Astrocyte of the hippocampus (primary cell): ENCODE data around the gene LMBRD2.
A peak's percentile ranks its signal among the peaks of the same experiment; 100 is the strongest.
"Not testable (repeated sequence)": the region's sequence is repeated elsewhere in the genome, so short reads cannot be mapped to it uniquely, and the experiment has no call there.

ENCODE experiments used
- DNase-seq: peaks from one replicate; pipeline ENCODE4 v3.0.0; 2011; ENCODE audit warnings: low read depth, low spot score

Gene LMBRD2

DNA sequence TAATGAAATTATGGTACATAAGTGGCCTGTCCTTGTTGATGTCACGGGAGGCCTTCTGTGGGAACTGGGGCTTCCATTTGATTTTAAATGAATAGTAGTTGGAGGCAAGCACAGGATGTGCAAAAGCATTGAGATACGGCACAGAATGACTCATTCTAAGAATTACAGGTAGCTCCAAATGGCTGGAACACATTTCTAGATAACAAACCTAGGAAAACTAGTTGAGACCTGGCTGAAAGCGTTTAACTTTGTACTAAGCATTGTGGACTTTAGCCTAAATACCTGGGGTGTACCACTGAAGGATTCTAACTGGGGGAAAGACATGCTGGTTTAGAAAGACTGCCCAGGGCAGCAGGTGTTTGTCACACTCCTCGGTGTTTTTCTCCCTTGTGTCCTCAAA is 9.7 kb upstream of the LMBRD2 start:
- no peak for DNase-seq

DNA sequence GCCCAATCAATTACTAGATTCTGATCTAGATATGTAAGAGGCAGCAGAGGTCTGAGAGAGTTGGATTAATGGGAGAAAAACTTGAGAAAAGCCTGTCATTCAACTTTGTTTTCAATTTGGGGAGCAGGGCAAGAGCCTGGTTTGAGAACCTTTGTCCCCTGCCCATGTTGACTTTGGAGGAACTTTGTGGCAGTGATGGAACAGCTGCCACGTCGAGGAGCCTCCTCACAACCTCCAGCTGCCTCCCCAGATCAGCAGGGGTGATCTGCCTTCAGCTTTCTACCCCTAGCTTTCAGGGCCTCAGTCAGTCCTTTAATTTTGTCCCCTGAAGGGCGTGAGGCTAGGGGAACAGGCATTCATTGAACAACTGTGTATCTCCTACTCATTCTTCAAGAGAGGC is 8.9 kb upstream of the LMBRD2 start:
- no peak for DNase-seq

DNA sequence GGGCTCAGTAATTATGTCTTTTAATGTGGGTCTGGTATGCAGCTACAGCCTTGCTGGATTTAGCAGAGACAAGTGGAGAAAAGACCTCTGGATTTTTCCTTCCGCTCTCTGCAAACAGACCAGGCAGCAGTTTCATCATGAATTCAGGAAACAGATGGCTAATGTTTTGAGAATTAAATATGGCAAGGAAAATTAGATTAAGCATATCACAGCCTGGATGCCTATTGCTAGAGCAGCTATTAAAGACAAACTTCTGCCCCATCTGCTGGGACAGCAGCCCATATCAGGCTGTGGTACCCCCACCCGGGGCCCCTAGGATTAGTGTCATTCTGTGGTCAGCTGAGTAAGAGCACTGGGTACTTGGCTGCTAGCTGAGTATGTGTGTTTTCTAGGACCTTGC is 6.5 kb upstream of the LMBRD2 start:
- peak; percentile 31 for DNase-seq

DNA sequence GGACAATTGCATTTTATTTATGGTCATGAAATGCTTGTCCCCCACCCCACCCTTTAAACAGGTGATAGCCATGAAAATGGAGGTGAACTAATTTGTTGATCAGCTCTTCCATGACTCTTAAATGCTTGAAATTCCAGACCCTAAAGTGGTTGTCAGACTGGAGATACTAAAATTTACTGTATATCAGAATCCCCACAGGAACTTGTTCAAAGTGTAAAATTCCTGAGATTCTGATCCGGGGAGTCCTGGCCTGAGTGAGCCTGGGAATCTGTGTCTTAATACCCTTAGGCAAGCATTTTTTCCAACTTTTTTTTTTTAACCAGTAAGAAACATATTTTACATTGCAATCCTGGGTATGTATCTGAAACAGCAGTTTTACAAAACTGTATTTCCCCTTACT is 4.9 kb upstream of the LMBRD2 start:
- peak; percentile 53 for DNase-seq

DNA sequence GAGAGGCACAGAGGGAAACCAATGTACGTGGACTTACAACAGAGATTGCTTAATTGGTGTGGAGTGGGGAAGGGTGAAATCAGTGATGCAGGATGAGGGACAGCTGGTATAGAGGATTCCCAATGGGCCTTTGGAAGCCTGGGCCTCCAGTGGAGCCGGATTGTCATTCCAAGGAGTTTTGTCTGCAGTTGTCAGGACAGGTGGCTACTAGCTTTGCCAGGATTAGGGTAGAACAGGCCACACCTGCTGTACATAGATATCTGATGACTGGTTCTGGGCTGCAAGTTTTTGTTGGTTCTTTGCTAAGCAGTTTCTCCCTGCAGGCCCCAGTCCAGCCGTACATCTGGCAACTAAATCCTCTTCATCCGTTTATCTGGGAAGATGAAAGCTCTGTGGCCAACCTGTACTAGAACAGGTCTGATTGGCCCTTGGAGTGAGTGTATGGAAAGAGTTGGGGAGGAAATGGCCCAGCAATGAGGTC is 4.5 kb upstream of the LMBRD2 start:
- DNase-seq = no peak

DNA sequence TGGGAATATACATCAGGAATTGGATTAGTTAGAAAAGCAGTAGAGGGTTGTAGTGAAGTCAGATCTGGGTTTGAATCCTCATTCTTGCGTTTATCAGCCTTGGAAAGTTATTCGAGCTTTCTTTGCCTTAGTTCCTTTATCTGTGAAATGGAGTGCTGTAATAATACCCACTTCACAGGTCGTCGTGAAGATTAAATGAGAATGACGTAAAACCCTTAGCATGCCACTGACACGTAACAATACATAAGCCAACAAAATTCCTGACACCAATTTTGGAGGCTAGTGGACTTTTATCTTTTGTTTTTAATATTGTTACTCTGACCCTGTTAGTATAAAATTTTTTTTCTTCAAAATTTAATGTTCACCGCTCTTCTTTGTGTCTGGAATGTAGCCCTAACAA is 3.6 kb upstream of the LMBRD2 start:
- no peak for DNase-seq

DNA sequence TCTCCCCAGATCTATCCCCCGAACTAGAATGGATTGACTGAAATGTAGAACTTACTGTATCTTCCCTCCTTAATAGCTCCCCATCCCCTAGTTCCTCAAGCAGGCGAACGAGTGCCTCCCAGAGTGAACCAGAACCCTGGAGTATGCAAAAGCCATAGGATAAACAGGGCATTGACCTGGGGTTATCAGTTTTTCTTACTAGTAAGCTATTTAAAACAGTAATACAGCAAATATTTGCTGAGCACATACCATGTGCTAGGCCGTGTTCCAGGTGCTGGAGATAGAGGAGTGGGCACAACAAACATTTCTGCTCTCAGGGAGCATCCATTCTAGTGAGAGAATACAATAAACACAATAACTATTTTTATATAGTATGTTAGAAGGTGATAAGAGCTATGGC is 2.0 kb upstream of the LMBRD2 start:
- DNase-seq = no peak

DNA sequence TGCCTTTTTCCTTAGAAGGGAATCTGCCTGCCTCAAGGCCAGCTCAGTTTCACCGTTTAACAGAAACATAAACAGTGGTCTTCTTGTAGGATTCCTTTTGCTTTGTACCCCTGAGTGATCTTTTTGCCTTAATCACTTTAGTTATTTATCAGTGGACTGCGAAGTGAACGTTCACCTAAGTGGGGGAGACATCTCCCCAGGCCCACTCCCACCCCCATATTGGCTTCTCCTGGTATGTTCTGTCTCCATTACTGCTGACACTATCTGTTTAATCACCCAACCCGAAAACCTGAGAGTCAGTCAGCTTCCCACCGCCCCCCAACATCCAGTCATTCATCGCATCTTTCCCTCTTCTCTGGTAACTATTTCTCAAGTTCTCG is 1.6 kb upstream of the LMBRD2 start:
- DNase-seq = no peak

DNA sequence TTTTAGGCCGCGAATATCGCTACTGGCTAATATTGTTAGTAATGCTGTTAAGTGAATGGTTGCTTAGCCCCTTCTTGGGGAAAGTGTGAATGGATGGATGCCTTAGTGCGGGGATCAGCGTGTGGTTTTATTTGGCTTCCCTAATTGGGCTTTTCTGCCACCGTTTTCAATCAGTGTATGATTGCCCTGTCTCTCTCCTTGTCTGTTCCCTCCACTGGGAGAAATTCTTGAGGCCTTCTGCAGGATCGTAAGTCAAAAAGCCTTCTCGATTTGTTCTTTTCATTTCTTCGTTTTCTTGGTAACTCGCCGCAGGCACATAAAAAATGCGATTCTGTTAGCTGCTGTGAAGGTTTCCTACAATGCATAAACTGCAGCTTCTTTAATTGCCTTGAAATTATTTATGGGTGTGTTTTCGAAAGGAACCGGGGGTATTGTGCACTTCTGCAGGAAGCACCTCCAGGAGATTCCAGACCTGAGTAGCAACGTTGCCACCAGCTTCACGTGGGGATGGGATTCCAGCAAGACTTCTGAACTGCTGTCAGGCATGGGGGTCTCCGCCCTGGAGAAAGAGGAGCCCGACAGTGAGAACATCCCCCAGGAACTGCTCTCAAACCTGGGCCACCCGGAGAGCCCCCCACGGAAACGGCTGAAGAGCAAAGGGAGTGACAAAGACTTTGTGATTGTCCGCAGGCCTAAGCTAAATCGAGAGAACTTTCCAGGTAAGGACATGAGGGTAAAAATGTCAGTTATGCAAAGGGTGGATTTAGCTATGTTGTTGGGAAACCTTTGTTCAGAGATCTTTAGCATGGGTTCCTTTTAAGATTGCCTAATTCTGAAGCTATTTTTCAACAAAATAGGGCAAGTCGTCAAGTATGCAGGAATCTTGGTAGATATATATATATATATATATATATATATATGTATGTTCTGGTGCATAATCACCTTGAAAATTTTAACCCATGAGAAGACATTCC is 924 bp upstream of the LMBRD2 start:
- peak; percentile 26 for DNase-seq

DNA sequence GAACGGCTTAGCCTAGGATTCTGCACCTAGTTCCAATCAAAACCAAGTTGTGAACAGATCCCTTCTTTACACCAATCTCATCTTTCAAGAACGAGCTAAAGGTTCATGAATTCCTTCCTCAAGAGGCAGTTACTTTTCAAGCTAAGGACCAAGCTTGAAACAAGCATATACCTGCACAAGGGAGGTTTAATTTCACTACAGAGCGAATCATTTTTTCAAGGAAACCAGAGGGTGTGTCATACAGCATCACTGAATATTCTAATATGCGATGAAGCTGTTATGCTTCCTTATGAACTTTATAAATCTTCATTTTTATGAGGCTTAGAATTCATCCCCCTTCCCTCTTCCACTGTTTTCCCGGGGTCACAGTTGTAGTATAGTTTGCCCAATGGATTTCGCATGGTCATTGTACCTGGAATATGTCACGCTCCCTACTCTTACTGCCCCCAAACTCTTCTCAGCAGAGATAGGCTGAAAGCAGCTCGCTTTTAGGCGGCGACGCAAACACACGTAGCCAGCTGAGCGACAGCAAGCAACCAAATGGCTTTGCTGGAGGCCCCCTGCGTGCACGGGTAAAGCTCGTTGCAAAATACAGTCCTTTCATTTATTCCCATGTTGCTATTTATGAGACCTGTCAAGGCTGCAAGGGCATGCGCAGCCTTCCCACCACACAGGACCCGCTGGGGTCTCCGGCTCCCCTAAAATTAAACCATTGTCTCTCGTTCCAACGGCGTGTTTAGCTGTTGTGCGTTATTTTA is 832 bp downstream of the LMBRD2 start:
- DNase-seq = peak; percentile 53

DNA sequence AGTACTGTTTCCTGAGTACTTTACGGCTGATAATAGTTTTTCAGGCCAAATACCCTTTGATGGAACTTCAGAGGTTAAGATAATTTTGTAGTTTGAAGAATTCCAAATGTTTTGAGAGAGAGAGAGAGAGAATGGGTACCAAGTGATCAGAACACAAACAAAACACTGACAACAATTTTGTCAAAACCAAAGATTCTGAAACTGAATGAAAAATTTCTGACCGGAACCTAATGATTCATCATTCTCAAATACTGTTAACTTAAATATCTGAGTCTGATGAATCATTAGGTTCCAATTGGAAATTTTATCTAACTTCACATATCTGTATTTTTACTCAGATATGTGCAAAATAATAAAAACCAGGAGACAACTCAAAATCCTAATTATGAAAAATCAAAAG is 4.0 kb downstream of the LMBRD2 start:
- no peak for DNase-seq

DNA sequence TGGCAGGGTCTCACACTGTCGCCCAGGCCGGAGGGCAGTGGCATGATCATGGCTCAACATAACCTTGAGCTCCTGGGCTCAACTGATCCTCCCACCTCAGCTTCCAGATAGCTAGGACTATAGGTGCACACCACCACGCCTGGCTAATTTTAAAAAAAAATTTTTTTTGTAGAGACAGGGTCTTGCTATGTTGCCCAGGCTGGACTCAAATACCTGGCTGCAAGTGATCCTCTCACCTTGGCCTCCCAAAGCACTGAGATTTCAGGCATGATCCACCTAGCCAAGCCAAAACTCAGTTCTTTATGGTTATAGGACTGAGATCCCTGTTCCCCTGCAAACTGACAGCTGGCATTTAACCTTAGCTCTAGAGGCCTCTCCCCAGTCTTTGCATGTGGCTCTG is 5.3 kb downstream of the LMBRD2 start:
- DNase-seq = no peak

DNA sequence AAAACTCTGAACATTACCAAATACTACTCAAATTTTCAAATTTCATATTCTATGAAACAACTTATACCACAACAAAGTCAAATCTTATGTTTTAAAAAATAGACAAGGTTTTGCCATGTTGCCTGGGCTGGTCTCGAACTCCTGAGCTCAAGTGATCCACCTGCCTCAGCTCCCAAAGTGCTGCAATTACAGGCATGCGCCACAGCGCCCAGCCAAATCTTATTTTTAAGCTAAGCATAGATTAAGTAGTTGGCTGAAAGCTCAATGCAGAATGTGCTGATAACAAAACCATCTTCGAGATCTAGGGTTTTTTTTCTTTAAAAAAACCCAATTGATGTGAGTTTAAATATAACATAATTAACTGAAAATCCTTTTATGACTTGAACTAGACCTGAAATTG is 6.4 kb downstream of the LMBRD2 start:
- no peak for DNase-seq

DNA sequence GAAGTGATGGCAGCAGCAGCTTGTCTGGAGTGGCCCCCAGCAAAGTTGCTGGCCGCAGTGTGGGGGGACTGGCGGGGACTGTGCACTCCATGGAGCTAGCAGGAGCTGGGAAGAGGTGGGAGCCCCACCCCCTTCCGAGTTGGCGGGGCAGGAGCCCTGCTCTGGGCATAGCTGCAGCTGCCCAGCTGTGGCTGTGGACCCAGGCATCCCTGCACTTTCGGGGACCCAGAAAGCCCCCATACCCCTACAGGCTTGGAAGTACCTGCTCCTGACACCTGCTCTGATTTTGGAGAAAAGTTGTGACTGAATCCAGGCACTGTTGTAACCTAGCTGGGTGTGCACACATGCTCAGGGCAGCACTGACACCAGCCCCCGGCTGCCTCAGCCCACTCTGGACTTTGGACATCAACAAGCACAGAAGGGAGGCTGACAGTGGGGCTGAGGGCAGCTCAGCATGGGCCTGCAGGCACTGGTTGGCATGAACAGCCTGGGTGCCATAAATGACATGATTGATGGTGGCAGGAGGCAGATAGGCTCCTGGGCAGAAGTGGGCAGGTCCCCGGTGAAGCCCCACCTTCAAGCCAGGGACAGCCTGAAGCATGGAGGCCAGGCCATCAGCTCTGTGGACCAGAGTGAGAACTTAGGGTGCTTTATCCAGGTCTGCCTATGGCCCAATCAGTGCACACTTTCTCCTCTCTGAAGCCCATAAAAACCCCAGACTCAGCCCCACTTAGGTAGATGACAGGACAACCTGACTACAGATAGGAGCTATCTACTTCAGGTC is 12.6 kb downstream of the LMBRD2 start:
- DNase-seq = no peak

DNA sequence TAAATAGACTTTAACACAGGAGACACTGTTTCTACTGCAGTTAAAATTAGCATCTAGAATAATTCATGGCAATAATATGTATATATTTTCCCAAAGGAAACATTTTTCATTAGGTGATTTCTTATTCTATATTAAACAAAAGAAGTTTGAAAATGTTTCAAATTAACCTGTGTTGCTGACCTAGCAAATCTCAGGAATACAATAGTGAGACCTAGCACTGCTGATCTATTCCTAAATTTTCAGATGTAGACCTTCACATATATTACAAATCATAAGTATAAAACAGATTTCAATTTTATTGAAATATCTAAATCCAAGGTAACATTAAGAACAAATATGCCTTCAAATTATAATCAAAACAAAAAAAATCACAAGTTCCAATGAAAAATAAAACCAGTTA is 15.1 kb downstream of the LMBRD2 start:
- no peak for DNase-seq

DNA sequence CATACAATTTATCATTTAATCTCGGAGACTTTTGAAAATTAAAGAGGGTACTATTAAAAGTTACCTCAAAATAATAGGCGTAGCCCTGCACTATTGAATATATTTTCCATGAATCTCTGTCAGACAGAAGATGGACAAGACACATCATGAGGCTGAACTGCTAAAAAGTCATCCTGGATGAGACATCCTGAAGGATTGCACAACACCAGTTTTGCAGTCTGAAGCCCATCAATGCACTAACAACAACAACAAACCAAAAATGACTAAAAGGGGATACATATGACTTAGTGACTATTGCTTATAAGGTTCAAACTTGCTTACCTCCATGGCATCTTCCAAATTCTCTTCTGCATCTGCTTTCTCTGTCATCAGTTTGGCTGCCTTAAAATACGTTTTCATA is 15.7 kb downstream of the LMBRD2 start:
- no peak for DNase-seq

DNA sequence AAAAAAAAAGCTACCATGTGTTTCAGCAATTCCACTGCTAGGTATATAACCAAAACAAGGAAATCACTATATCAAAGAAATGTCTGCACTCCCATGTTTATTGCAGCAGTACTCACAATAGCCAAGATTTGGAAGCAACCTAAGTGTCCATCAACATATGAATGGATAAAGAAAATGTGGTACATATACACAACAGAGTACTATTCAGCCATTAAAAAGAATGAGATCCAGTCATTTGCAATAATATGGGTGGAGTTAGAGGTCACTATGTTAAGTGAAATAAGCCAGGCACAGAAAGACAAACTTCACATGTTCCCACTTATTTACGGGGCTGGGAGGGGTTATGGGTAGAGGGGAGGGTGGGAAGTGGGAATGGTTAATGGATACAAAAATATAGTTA is 18.7 kb downstream of the LMBRD2 start:
- not testable (repeated sequence) for DNase-seq

DNA sequence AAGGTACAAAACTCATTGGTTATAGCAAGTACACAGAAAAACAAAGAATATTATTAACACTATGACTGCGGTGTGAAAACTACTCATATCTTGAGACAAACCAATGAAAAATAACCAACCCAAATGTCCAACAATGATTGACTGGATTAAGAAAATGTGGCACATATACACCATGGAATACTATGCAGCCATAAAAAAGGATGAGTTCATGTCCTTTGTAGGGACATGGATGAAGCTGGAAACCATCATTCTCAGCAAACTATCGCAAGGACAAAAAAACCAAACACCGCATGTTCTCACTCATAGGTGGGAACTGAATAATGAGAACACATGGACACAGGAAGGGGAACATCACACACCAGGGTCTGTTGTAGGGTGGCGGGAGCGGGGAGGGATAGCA is 22.0 kb downstream of the LMBRD2 start:
- not testable (repeated sequence) for DNase-seq

DNA sequence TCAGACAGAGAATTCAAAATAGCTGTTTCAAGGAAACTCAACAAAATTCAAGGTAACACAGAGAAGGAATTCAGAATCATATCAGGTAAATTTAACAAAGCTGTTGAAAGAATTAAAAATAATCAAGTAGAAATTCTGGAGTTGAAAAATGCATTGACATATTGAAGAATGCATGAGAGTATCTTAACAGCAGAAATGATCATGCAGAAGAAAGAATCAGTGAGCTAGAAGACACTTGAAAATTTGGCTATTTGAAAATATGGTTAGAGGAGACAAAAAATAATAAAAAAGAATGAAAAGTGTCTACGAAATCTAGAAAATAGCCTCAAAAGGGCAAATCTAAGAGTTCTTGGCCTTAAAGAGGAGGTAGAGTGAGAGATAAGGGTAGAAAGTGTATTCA is 22.9 kb downstream of the LMBRD2 start:
- no peak for DNase-seq

DNA sequence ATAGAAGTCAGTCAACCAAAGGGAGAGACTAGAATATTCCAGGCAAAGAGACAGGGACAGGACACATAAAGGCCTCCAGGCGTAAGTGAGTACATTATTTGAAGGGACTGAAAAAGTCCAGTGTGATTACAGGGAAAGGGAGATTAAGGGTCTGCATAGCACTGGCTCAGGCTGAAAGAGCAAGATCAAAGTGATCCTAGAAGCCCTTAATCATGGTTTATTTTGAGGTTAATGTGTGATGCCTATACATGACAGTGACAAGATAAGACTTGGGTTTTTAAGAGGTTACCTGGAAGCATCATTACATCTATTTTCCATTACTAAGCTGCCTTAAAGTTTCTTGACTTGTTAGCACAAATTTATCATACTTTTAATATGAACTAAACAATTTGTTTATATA is 25.8 kb downstream of the LMBRD2 start:
- DNase-seq = no peak

DNA sequence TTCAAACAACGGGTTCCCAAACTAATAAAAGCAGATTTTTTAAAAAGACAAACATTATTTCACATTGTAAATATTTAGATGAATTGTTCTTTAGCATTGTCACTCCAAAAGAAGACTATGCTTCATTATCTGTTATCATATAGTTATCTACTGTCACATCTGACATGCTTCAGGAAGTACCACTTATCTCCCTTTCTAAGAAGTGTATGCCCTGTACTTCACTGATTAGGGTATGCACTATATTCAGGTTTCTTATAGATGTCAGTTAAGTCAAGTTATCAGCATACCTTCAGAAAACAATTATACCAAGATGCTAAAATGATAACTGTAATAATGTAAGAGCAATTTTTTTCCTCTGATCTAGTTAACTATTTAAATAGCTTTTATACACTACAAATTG is 40.4 kb downstream of the LMBRD2 start:
- DNase-seq = no peak
